PFSK-1 (cell line): ENCODE measurements around the gene RTP3.

Source experiments
- FOXP2 ChIP-seq: optimal IDR thresholded peaks from 2 replicates; pipeline ENCODE3; 2011; ENCODE audit warnings: borderline replicate concordance, control low read depth, inconsistent platforms; ENCODE audit not compliant: insufficient read depth; ENCODE audit errors: extremely low read length, extremely low read depth
- POLR2AphosphoS5 ChIP-seq: IDR thresholded peaks from 2 replicates; pipeline ENCODE4 v1.6.1; 2012; ENCODE audit warnings: low read depth, mild to moderate bottlenecking, control low read depth, low read length, moderate library complexity
- REST ChIP-seq, 2 experiments: IDR thresholded peaks; 2 replicates each; pipeline versions ENCODE4 v1.6.1 to v1.8.0; 2011 to 2012; ENCODE audit warnings: low read depth in 2 of 2, low read length in 2 of 2, control low read depth in 1 of 2, inconsistent platforms in 1 of 2, mild to moderate bottlenecking in 1 of 2, moderate library complexity in 1 of 2; ENCODE audit not compliant: insufficient read depth in 1 of 2
- SIN3A ChIP-seq: IDR thresholded peaks from 2 replicates; pipeline ENCODE4 v1.6.1; 2012; ENCODE audit warnings: mild to moderate bottlenecking, low read length, moderate library complexity, borderline replicate concordance; ENCODE audit not compliant: insufficient read depth
- TAF1 ChIP-seq: IDR thresholded peaks from 2 replicates; pipeline ENCODE4 v1.6.1; 2012; ENCODE audit warnings: low read length, control low read depth, borderline replicate concordance; ENCODE audit not compliant: insufficient read depth

RTP3 gene

GRCh38 chr3:46544771-46545503, 47.2 kb downstream of the RTP3 start:
- no peak for TF ChIP-seq FOXP2
- no peak for TF ChIP-seq SIN3A
- TF ChIP-seq REST (IDR thresholded peaks at IDR 0.05; ENCODE audit: insufficient read depth in 1 of 2, low read depth in 2 of 2, low read length in 2 of 2): no peak
- TF ChIP-seq TAF1: no peak
- no peak for TF ChIP-seq POLR2AphosphoS5

- TF ChIP-seq SIN3A (no peak), POLR2AphosphoS5 (no peak), REST (IDR thresholded peaks at IDR 0.05; ENCODE audit: insufficient read depth in 1 of 2, low read depth in 2 of 2, low read length in 2 of 2) (no peak), FOXP2 (no peak), TAF1 (no peak)
Measured at GRCh38 chr3:46545818-46546630, 48.2 kb downstream of the RTP3 start.

GRCh38 chr3:46546896-46547440, 49.2 kb downstream of the RTP3 start:
- TF ChIP-seq SIN3A (no peak), REST (IDR thresholded peaks at IDR 0.05; ENCODE audit: insufficient read depth in 1 of 2, low read depth in 2 of 2, low read length in 2 of 2) (no peak), POLR2AphosphoS5 (no peak), TAF1 (no peak), FOXP2 (no peak)

GRCh38 chr3:46549408-46549904, 51.7 kb downstream of the RTP3 start:
- TF ChIP-seq FOXP2 (no peak), SIN3A (no peak), REST (IDR thresholded peaks at IDR 0.05; ENCODE audit: insufficient read depth in 1 of 2, low read depth in 2 of 2, low read length in 2 of 2) (no peak), POLR2AphosphoS5 (no peak), TAF1 (no peak)
